Stimulated activated CD4-positive, alpha-beta T cell treated with anti-CD3 and anti-CD28 coated beads, Interleukin-15, amount 100 ng/mL, for 1 hour (primary cell): Measurements from ENCODE around the gene NCK2.

Source experiments
- DNase-seq, 2 donors: peaks; one replicate each; pipeline ENCODE4 v3.0.0-alpha.2; 2020; ENCODE audit warnings: low read depth in 1 of 2, low spot score in 1 of 2

NCK2 gene

GRCh38 chr2:105734762-105735538, 9.8 kb upstream of the NCK2 start:
- no peak for DNase-seq

GRCh38 chr2:105736145-105736544, 8.6 kb upstream of the NCK2 start:
- no peak for DNase-seq

- no peak for DNase-seq
These were observed 6.6 kb upstream of the NCK2 start for GRCh38 chr2:105737980-105738657.

GRCh38 chr2:105738658-105739241, 6.0 kb upstream of the NCK2 start:
- DNase-seq = no peak

GRCh38 chr2:105739426-105739825, 5.3 kb upstream of the NCK2 start:
- no peak for DNase-seq

- DNase-seq = no peak
These were observed 4.7 kb upstream of the NCK2 start for GRCh38 chr2:105739944-105740530.

- no peak for DNase-seq
These were observed 3.5 kb upstream of the NCK2 start for GRCh38 chr2:105741174-105741573.

- no peak for DNase-seq
These were observed 3.1 kb upstream of the NCK2 start for GRCh38 chr2:105741617-105742016.

GRCh38 chr2:105744091-105744908, 412 bp upstream of the NCK2 start:
- DNase-seq = peak; percentile 43 to 67

- DNase-seq = peak; percentile 58 to 88
These were observed 1.7 kb downstream of the NCK2 start for GRCh38 chr2:105746177-105747080.

GRCh38 chr2:105747254-105747894, 2.7 kb downstream of the NCK2 start:
- no peak for DNase-seq

- DNase-seq = no peak
These were observed 3.3 kb downstream of the NCK2 start for GRCh38 chr2:105747991-105748390.

GRCh38 chr2:105748566-105748965, 3.9 kb downstream of the NCK2 start:
- no peak for DNase-seq

- no peak for DNase-seq
These were observed 5.1 kb downstream of the NCK2 start for GRCh38 chr2:105749583-105750400.

GRCh38 chr2:105750735-105751134, 6.0 kb downstream of the NCK2 start:
- no peak for DNase-seq

- DNase-seq = no peak
These were observed 6.6 kb downstream of the NCK2 start for GRCh38 chr2:105751272-105751671.

GRCh38 chr2:105752691-105753358, 8.1 kb downstream of the NCK2 start:
- no peak for DNase-seq

GRCh38 chr2:105753380-105753779, 8.7 kb downstream of the NCK2 start:
- no peak for DNase-seq
